NAMALWA (cell line): ENCODE results near the gene ITGA7.

ENCODE experiments used
- DNase-seq: peaks from one replicate; pipeline ENCODE4 v3.0.0-alpha.2; 2015; ENCODE audit warnings: low spot score

The ITGA7 gene, protein sequence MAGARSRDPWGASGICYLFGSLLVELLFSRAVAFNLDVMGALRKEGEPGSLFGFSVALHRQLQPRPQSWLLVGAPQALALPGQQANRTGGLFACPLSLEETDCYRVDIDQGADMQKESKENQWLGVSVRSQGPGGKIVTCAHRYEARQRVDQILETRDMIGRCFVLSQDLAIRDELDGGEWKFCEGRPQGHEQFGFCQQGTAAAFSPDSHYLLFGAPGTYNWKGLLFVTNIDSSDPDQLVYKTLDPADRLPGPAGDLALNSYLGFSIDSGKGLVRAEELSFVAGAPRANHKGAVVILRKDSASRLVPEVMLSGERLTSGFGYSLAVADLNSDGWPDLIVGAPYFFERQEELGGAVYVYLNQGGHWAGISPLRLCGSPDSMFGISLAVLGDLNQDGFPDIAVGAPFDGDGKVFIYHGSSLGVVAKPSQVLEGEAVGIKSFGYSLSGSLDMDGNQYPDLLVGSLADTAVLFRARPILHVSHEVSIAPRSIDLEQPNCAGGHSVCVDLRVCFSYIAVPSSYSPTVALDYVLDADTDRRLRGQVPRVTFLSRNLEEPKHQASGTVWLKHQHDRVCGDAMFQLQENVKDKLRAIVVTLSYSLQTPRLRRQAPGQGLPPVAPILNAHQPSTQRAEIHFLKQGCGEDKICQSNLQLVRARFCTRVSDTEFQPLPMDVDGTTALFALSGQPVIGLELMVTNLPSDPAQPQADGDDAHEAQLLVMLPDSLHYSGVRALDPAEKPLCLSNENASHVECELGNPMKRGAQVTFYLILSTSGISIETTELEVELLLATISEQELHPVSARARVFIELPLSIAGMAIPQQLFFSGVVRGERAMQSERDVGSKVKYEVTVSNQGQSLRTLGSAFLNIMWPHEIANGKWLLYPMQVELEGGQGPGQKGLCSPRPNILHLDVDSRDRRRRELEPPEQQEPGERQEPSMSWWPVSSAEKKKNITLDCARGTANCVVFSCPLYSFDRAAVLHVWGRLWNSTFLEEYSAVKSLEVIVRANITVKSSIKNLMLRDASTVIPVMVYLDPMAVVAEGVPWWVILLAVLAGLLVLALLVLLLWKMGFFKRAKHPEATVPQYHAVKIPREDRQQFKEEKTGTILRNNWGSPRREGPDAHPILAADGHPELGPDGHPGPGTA

DNA sequence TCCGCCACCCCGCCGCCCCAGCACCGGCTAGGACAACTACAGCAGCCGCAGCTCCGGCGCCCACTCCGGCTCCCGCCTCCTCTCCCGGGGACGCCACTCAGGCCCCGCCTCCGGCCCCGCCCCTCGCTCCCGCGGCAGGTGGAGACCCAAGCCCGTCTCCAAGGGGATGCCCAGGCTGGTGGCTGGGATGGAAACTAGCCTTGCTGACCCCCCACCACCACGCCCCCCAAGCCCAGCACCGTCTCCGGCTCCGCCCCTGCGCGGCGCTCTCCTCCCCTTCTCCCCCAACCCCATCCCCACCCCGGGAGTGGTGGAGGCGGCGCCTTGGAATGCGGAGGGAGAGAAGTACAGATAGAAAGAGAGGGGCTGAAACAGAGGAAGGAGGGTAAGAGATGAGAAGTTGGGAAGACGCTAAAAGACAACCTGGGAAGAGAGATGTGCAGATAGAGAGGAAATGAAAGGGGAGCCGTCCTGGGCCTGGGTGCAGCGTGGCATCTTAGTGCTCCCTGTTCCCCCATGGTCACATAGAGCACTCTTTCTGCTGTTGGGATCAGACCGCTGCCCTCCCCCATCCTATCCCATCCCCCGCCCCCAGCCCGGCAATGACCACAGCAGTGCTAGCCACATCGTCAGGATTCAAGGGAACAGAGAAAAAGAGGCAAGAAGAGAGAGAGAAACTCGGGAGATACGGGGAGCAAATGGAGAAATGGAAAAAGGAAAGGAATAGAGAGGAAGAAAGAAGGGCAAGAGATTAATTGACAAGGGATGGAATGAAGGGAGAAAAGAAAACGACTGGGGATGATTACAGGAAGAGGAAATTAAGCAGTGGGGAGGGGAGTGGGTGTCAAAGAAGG is at the start of gene ITGA7:
ITGA7 (minus strand) TSS at position 64 of the 854 bp plus-strand sequence. CDS start 222 bp downstream, outside the sequence.
- no peak for DNase-seq

DNA sequence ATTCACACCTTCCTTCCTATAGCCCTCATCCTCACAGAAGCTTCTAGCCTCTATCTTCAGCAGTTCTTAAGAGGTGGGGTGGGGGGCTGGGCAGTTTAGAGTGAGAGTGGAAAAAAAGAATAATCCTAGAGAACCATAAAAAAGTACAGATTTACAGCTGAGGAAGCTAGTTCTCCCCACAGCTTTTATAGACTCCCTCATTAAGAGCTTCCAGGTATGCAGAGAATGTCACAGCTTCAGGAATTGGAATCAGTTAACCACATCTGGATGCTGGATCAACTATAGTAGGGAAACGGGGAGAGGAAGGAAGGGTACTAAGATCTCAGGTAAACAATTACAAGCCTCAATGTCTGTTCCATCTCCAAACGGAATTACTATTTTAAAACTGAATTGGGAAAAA is 47.5 kb upstream of the ITGA7 start:
- DNase-seq, result no peak

DNA sequence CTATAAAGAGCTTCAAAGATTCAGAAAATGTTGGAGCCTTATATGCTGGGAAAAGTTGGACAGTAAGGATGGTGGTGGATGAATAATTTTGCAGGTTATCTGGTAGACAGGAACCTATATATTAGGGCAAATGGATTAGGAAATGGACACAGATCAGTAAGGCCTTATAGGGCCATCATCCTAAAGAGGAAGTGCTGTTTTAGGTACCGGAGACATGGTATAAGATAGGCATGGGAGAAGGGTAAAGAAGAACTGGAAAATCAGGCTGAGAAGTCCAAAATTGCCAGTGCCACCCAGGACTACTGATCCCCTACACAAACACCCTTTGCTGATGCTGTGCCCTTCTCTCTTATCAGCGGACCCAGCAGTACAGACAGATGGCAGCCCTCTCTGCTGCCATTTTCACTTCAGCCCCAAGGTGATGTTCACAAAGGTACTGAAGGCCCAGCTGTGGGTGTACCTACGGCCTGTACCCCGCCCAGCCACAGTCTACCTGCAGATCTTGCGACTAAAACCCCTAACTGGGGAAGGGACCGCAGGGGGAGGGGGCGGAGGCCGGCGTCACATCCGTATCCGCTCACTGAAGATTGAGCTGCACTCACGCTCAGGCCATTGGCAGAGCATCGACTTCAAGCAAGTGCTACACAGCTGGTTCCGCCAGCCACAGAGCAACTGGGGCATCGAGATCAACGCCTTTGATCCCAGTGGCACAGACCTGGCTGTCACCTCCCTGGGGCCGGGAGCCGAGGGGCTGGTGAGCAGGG is 40.7 kb upstream of the ITGA7 start:
- no peak for DNase-seq

DNA sequence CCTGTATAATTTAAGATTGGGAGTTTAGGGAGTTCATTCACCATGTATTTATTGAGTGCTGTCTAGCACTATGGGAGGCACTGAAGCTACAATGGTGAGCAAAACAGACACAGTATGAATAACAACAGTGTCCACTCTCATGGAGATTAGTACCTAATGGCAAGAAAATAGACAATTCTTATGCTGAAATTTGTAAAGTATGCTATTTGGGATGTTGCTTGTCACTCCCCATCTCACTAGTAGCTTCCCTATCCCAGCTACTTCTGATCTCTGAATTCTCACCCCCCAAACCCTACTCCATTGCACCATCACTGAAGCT is 39.2 kb upstream of the ITGA7 start:
- no peak for DNase-seq

DNA sequence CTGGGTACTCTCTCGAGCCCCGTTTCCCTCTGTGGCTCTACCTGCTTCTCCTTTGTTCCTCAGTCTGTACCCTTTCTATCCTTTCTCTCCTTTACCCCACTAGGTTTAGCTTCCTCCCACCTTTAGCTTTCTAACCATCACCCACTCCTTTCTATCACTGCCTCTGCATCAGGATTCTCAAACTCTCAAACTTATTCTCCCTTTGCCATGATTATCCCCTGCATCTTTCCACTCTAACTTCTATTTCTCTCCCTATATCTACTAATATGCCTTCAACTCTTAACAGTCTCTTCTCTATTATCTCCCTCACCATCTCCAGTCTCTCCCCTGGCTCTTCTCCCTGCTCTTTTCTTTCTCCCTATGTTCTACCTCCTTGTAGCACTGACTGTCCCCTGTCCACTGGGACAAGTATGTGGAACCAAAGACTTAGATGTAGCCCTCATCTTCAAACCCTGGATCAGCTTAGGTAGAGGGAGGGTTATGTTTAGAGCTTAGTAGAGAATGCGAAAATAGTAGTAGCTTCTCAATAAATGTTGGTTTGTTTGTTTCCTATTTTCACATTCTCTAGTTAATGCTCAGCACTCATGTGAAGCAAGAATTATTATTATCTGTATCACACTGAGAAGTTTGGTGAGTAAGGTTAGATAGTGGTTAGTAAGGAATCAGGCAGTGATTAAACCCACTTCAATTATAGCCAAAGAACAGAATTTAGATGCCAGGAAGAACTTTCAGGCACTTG is 38.6 kb upstream of the ITGA7 start:
- no peak for DNase-seq

DNA sequence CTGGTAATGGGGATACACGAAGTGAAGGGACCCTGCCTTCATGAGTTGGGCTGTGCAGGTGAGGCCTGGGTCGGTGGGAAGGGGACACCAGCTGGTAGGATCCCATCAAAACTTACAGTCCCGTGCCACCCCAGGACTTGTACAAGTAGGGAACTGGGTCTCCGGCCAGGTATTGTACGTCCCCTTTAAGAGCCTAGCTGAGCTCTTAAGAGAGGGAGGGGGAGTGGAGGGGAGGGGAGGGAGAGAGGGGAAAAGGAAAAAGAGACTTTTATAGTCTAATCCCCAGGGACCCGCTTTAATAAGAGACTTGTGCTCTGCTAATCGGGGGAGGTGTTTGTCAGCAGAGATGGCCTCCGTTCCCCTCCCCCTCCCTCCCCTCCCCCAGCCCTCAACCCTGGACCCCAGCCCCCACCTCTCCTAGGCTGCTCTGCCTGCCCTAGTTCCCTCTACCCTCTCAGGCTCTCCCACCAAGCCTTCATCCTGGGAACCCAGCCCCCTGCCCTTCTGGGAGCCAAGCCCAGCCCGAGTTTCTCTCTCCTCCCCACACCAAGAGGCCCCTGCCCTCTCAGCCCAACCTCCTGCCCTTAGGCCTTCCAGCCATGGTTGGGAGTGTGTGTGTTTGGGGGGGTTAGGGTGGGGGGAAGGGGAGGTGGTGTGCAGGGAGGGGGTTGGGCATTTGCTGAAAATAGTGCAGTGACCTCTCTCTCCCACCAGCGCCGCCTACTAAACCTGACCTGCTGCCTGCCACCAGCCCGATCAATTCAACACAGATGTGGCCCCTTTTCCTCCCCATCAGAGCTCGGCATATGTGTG is 37.9 kb upstream of the ITGA7 start:
- DNase-seq, result peak; percentile 62

DNA sequence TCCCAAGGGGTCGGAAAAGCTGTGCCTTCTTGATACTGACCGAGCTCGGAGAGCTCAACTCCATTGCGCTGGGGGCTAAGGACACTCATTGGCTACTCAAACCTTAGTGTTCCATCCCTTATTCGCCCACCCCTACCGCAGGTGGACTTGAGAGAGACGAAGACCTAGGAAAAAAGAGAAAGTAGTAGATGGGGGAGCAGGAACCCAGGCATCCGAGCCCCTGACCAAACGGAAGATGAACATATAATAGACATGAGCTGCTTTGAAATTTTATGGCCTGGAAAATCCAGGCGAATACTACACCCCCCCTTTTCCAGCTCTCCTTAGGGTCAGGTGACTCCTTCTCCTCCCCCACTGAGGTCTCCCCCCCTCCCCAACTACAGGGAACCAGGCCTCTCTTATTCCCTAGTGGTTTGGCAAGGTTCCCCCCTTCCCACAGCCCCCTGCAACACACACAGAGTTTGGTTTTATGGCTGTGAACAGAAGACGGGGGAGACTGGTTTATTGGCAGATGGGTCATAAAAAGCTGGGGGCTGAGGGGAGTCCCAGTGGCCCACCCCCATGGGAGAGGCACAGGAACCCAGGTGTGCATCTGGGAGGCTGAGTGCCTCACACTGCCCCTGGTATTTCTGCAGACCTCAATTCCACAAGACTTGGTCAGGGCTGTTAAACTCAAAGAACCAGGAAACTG is 36.8 kb upstream of the ITGA7 start:
- DNase-seq, result no peak

DNA sequence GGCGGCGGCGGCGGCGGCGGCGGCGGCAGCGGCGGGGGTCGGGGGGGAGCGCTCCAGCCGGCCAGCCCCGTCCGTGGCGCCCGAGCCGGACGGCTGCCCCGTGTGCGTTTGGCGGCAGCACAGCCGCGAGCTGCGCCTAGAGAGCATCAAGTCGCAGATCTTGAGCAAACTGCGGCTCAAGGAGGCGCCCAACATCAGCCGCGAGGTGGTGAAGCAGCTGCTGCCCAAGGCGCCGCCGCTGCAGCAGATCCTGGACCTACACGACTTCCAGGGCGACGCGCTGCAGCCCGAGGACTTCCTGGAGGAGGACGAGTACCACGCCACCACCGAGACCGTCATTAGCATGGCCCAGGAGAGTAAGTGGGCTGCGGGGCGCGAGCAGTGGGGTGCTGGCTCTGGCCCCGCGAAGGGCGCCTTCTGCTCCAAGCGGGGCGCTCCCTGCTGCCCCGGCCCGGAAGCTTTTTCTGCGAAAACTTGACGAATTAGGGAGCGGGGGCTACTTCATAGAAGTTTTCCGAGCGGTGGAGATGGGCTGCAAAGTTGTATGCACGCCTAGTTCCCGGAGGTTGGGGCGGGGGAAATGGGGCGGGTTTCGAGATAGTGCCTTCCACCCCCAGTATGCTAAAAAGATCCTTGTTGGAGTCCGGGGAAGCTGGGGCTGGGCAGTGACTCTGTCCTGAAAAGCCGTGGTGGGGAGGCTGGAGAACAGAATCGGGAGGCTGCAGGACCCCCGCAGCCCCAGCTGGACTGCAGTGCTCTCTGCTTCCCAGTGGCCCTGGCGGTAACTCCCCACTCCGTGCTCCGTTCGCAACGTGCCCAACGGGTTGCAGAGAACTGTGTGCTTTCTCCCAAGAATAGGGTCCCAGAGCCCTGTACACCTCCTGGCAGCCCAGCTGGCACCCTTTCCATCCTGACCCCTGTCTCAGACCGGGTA is 36.0 kb upstream of the ITGA7 start:
- peak; percentile 76 for DNase-seq

DNA sequence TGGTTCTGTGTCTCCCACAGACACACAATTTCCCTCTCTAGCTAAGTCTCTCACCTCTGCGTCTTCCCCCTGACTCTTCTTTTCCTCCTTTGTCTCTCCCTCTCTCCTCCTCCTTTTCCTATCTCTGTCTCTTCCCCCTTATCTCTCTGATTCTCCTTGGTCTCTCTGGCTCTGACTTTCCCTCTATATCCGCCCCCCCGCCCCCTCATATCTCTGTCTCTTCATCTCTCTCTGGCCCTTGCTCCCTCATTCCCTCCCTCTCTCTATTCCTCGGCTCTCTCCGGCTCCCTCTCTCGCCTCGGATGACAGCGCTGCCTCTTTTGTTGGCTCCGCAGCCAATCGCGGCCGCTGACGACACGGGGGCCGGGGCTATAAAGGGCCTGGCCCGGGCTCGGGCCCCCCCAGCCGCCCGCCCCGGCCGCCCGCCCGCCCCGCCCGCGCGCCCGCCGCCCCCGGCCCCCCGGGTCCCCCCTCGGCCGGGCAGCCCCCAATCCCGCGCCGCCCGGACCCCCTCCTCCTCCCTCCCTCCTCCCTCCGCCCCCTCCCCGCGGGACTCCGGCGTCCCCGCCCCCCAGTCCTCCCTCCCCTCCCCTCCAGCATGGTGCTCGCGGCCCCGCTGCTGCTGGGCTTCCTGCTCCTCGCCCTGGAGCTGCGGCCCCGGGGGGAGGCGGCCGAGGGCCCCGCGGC is 35.2 kb upstream of the ITGA7 start, which contains the start of gene GDF11:
GDF11 (plus strand) TSS at position 404 of the 687 bp plus-strand sequence; CDS start at position 599, 195 bp downstream.
- DNase-seq, result peak; percentile 70

DNA sequence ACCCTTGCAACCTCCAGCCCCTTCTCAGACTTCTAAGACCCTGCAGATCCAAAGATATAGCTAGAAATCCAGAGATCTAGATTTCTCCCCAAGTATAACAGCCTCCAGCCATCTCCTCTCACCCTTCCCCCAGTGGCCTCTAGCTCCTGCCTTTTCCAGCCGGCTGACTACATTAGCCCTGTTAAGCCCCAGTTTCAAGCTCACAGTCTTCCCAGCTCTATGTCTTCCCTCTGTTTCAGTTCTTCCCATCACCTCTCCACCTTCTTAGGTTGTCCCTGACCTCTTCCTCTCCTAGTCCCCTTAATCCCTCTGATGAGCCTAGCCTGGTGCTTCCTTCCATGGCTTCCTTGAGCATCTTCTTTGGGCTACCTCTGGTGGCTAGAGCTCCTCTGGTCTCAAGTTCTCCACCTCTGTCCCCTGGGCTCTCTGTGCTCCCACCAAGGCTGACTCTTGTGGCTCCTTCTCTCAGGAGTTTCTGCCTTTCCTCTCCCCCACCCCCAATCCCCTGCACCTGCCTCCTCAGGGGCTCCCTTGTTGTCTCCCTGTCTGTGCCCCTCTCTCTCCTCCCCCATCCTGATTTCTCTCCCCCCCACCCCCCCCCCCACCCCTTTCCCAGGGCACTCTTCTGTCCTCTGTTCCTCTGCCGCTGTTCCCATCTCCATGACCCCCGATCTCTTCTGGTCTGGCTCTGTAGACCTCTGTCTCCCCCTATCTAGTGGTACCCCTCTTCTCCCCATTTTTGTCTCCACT is 34.4 kb upstream of the ITGA7 start:
- DNase-seq, result no peak

DNA sequence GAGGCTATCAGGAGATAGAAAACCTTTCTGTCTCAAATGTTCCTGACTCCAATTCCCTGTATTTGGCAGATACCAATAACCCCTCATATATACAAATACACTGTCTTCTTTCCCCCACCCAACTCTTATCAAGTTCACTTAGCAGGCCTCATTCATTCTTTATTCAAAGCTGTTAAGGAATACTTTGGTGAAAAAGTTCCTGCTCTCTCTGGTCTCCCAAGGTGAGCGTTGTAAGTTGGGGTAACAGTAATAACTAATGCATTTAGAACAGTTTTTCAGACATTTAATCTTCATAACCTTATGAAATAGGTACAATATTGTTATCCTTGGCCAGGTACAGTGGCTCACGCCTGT is 31.3 kb upstream of the ITGA7 start:
- no peak for DNase-seq

DNA sequence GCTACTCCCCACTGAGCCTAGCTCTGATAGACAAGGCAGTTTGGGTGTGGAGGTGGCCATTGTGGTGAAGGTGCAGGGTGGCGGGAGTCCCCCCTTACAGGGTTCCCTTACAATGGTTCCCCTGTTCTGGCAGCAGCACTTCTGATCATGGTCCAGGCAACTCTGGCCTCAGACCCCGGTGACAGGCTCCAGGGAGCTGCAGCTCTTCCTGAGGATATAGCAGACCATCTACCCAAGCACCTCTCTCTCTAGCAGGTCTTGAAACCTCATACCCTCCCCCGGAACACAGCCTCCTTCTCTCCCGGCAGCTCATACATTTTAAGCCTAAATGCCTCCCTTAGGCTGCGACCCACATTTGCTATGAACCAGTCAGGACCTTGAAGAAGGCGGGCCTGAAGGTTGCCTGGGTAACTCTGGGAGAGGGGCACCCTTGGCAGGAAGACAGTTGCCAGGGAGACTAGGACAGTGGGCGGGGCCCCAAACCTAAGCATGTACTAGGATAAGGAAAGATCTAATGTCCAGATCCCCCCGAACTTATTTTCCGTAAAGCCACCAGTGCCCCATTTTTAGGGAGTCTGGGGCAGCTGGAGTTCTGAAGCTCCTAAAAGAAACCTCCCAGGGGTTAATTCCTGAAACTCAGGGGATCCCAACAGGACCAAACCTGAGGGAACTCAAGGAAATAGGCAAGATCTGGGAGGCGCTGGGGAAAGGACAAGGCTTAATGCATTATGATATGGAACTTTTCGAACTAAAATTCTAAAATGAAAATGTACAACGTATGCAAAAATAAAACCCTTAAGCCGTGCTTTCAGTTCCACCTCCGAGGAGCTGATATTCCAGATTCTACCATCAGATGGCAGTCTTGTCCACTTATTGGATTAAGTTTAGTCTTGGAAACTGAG is 30.7 kb upstream of the ITGA7 start:
- peak; percentile 95 for DNase-seq

DNA sequence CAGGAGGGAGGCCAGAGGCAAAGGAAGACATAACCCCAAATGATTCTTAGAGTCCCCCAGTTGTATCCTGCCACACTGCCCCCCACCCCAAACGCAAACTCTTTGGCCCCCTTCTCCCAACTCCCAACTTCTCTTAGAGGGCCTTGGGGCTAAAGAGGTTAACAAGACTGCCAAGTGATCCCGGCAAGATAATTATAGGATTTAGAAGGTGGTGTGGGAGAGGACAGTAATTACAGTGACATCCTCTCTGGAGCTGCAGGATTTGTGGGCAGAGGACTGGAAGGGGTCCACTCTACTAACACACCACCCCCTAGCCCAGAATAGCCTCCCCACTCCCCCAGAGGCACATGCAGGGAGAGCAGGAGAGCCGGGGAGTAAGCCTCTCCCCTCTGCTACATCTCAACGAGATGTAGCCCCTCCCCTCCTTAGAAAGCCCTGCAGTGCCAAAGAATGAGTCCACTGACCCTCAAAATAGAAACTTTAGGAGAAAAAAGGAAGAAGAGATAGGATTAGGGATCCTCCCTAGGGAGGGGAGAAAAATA is 29.9 kb upstream of the ITGA7 start:
- peak; percentile 53 for DNase-seq

DNA sequence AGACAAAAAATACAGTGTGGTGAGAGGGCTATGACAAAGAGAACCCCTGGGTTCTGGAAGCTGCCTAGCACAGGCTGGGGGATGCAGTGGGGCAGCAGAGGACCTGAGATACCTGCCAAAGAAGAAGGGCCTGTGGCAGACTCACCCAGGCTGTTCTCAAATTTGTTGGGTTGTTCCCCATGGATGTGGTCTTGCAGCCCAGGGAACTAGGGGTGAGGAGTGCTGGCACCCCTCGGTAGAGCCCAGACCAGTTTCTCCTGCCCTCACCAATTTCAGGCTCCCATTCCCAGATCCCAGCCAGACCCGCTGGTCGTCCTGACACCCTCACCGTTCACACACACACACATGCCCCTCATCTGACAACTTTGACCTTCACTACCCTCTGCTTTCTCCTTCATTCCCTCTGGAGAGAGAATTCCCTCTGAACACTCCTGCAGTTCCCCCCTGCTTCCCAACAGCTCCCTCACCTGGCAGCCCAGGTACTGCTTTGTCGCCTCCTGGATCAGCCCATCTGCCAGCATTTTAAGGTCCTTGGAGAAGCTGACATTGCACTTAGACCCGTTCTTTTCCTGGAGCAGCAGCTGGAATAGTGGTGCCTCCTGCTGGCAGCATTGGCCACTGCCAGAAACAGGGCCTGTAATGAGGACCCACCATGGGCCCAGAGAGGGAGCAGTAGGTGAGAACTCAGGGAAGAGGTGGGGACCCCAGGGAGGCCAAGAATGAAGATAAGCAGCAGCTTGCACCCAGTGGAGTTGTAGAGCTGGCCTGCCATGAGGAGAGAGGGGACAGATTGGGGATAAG is 29.3 kb upstream of the ITGA7 start:
- DNase-seq, result peak; percentile 65
